Measurements from ENCODE around the gene ABCC5. TPM values are rescaled to one million over a fixed set of nuclear protein-coding genes. Genes with fewer than 3 reads are reported as not detected.

The ABCC5 gene
- total RNA-seq, 1 donor = 21.2 TPM

GRCh38 chr3:183917776-183918175 lies 99.9 kb downstream of the ABCC5 start:
- no peak overlapping the region for H3K4me3 ChIP-seq (ENCODE audit: low read depth, low read length)
- TF ChIP-seq CTCF (IDR thresholded peaks at IDR 0.05; ENCODE audit: insufficient read depth, low read length) = no peak
- no peak for DNase-seq (ENCODE audit: low read depth)

- no peak for DNase-seq (ENCODE audit: low read depth)
- TF ChIP-seq CTCF (IDR thresholded peaks at IDR 0.05; ENCODE audit: insufficient read depth, low read length) = no peak
- H3K4me3 ChIP-seq (ENCODE audit: low read depth, low read length) = no peak overlapping the region
Observed at GRCh38 chr3:183914856-183915255, 102.8 kb downstream of the ABCC5 start.

GRCh38 chr3:183913580-183913920 lies 104.1 kb downstream of the ABCC5 start:
- DNase-seq (ENCODE audit: low read depth) = no peak
- TF ChIP-seq CTCF (IDR thresholded peaks at IDR 0.05; ENCODE audit: insufficient read depth, low read length) = no peak

GRCh38 chr3:183912895-183913579 lies 104.6 kb downstream of the ABCC5 start:
- no peak overlapping the region for H3K4me3 ChIP-seq (ENCODE audit: low read depth, low read length)
- peak; percentile 7 for DNase-seq (ENCODE audit: low read depth)
- TF ChIP-seq CTCF (IDR thresholded peaks at IDR 0.05; ENCODE audit: insufficient read depth, low read length) = no peak

More at GRCh38 chr3:183913580-183913920, 104.1 kb downstream of the ABCC5 start:
- no peak overlapping the region for H3K4me3 ChIP-seq (ENCODE audit: low read depth, low read length)

- no peak overlapping the region for H3K4me3 ChIP-seq (ENCODE audit: low read depth, low read length)
- TF ChIP-seq CTCF (IDR thresholded peaks at IDR 0.05; ENCODE audit: insufficient read depth, low read length) = no peak
- DNase-seq (ENCODE audit: low read depth) = no peak
Observed at GRCh38 chr3:183911763-183912506, 105.7 kb downstream of the ABCC5 start.

- DNase-seq (ENCODE audit: low read depth) = no peak
- TF ChIP-seq CTCF (IDR thresholded peaks at IDR 0.05; ENCODE audit: insufficient read depth, low read length) = no peak
- no peak overlapping the region for H3K4me3 ChIP-seq (ENCODE audit: low read depth, low read length)
Observed at GRCh38 chr3:183911087-183911486, 106.6 kb downstream of the ABCC5 start.
